B cell (primary cell): ENCODE results near the gene RMDN3. TPM values are rescaled to one million over a fixed set of nuclear protein-coding genes. Genes with fewer than 3 reads are reported as not detected.

ENCODE experiments used
- ATAC-seq: fragments of 200-7000 bp; cut with Tn5 transposase; one replicate; pipeline ENCODE4 v1.10.0; 2021; ENCODE audit warnings: low read depth, mild to moderate bottlenecking, moderate number of reproducible peaks, moderate library complexity
- CTCF ChIA-PET: fragments of 350-600 bp; sonication (Branson Sonifier 250); formaldehyde crosslinking; loops from one replicate; lab custom pipeline; 2021; ENCODE audit warnings: antibody characterized with exemption, inconsistent platforms; lab: Charles Lee
- POLR2A ChIA-PET: fragments of 350-600 bp; sonication (Branson Sonifier 250); formaldehyde crosslinking; loops from one replicate; lab custom pipeline; 2021; ENCODE audit warnings: antibody characterized with exemption; lab: Charles Lee
- DNase-seq: peaks from one replicate; pipeline ENCODE4 v3.0.0; 2013
- H2AFZ ChIP-seq: 2 replicates; pipeline ENCODE4 v1.6.1; 2012; ENCODE audit warnings: mild to moderate bottlenecking, low read depth, low read length; ENCODE audit not compliant: insufficient read depth, poor library complexity, severe bottlenecking
- H3K27ac ChIP-seq, 2 donors: 1 replicate in 1 of 2; 2 replicates in 1 of 2; pipeline ENCODE4 v1.5.1; 2012 to 2013; ENCODE audit warnings: low read length in 2 of 2, mild to moderate bottlenecking in 2 of 2, moderate library complexity in 1 of 2
- H3K27me3 ChIP-seq, 4 experiments: fragments of 200-600 bp in 1 of 4; sonication (generic) in 1 of 4; replicated peaks in 1 of 4; 1 replicate in 2 of 4; 2 replicates in 2 of 4; pipeline versions ENCODE4 v1.6.1 to v1.7.0; 2013 to 2016; ENCODE audit warnings: low read length in 3 of 4, mild to moderate bottlenecking in 2 of 4, mixed read lengths in 1 of 4, moderate library complexity in 1 of 4; ENCODE audit not compliant: insufficient read depth in 4 of 4, control insufficient read depth in 3 of 4; ENCODE audit errors: control extremely low read depth in 1 of 4
- H3K36me3 ChIP-seq, 2 experiments: replicated peaks in 1 of 2; 1 replicate in 1 of 2; 2 replicates in 1 of 2; pipeline versions ENCODE4 v1.6.1 to v1.7.1; 2013; ENCODE audit warnings: low read length in 1 of 2; ENCODE audit not compliant: insufficient read depth in 2 of 2, control insufficient read depth in 1 of 2; ENCODE audit errors: control extremely low read depth in 1 of 2, extremely low read depth in 1 of 2
- H3K4me1 ChIP-seq, 2 donors: fragments of 200-600 bp in 1 of 2; sonication (generic) in 1 of 2; 1 replicate in 1 of 2; 2 replicates in 1 of 2; pipeline versions ENCODE4 v1.5.1 to v1.6.1; 2013 to 2017; ENCODE audit warnings: low read length in 2 of 2; ENCODE audit not compliant: control insufficient read depth in 2 of 2, insufficient read depth in 2 of 2
- H3K4me2 ChIP-seq: replicated peaks from 2 replicates; pipeline ENCODE3; 2012; ENCODE audit warnings: mild to moderate bottlenecking, low read depth, low read length; ENCODE audit not compliant: poor library complexity, severe bottlenecking
- H3K4me3 ChIP-seq, 5 experiments: fragments of 200-600 bp in 1 of 5; sonication (generic) in 1 of 5; 1 replicate in 3 of 5; 2 replicates in 2 of 5; pipeline versions ENCODE4 v1.5.1 to v1.7.0; 2011 to 2016; ENCODE audit warnings: low read length in 4 of 5, mild to moderate bottlenecking in 4 of 5, low read depth in 2 of 5, control low read depth in 1 of 5, moderate library complexity in 1 of 5; ENCODE audit not compliant: insufficient read depth in 1 of 5; ENCODE audit errors: control extremely low read depth in 1 of 5, extremely low read depth in 1 of 5
- H3K79me2 ChIP-seq: fragments of 200-600 bp; sonication (generic); one replicate; pipeline ENCODE4 v1.6.0; 2016; ENCODE audit warnings: low read length; ENCODE audit not compliant: control insufficient read depth, insufficient read depth
- H3K9ac ChIP-seq: fragments of 200-600 bp; sonication (generic); 2 replicates; pipeline ENCODE4 v1.6.1; 2017; ENCODE audit warnings: mild to moderate bottlenecking, low read length, moderate library complexity
- H3K9me3 ChIP-seq, 3 donors: one replicate each; pipeline versions ENCODE4 v1.6.1 to v1.7.1; 2013; ENCODE audit warnings: low read length in 2 of 3; ENCODE audit not compliant: control insufficient read depth in 2 of 3, insufficient read depth in 1 of 3; ENCODE audit errors: control extremely low read depth in 1 of 3
- H4K20me1 ChIP-seq: 2 replicates; pipeline ENCODE4 v1.6.0; 2012; ENCODE audit warnings: mild to moderate bottlenecking, low read length; ENCODE audit not compliant: insufficient read depth, control insufficient read depth, poor library complexity, severe bottlenecking
- H3K27ac Mint-ChIP-seq: one replicate; pipeline ENCODE4 v1.8.0; 2021; ENCODE audit warnings: mixed read lengths
- H3K27me3 Mint-ChIP-seq: one replicate; pipeline ENCODE4 v1.8.0; 2021; ENCODE audit warnings: mixed read lengths
- H3K4me1 Mint-ChIP-seq: one replicate; pipeline ENCODE4 v1.8.0; 2021; ENCODE audit warnings: mixed read lengths
- H3K4me3 Mint-ChIP-seq: one replicate; pipeline ENCODE4 v1.8.0; 2021; ENCODE audit warnings: mixed read lengths
- H3K9me3 Mint-ChIP-seq: one replicate; pipeline ENCODE4 v1.8.0; 2022; ENCODE audit warnings: mixed read lengths; ENCODE audit not compliant: insufficient read depth
- EZH2 ChIP-seq: IDR thresholded peaks from 2 replicates; pipeline ENCODE4 v1.6.1; 2012; ENCODE audit warnings: borderline replicate concordance, low read depth, mild to moderate bottlenecking, moderate library complexity, low read length; ENCODE audit not compliant: insufficient read depth, poor library complexity, severe bottlenecking
- WGBS: methylation state at CpG from one replicate; pipeline ENCODE4 v1.1.5; 2013; ENCODE audit warnings: missing lambda C conversion rate; ENCODE audit not compliant: insufficient coverage; 5-methylcytosine and 5-hydroxymethylcytosine counted together
- intact Hi-C: fragments of 100-400 bp; cut with micrococcal nuclease; formaldehyde crosslinking; loops from one replicate; pipeline ENCODE4 v1.10.0; 2022
- polyA minus RNA-seq: library from RNA; depleted of rRNA, polyadenylated mRNA; stranded (reverse); fragments of >200 nt; gene quantifications from 2 replicates; pipeline ENCODE4 v1.2.3, GENCODE V29; 2012
- polyA plus RNA-seq: library from polyadenylated mRNA; depleted of rRNA; stranded (reverse); fragments of >200 nt; gene quantifications from 2 replicates; pipeline ENCODE4 v1.2.3, GENCODE V29; 2012
- total RNA-seq, 2 donors: library from RNA; stranded (reverse); fragments of 120-200 nt in 1 of 2; gene quantifications; 1 replicate in 1 of 2; 2 replicates in 1 of 2; pipeline versions ENCODE4 v1.2.3 to v1.2.4, GENCODE V29; 2013 to 2022
- TF ChIP-seq, protein P1 (sequence below): fragments of 200-600 bp; IDR thresholded peaks from one replicate; pipeline ENCODE4 v1.8.0; 2022; ENCODE audit warnings: antibody characterized with exemption, mild to moderate bottlenecking

The RMDN3 gene, protein sequence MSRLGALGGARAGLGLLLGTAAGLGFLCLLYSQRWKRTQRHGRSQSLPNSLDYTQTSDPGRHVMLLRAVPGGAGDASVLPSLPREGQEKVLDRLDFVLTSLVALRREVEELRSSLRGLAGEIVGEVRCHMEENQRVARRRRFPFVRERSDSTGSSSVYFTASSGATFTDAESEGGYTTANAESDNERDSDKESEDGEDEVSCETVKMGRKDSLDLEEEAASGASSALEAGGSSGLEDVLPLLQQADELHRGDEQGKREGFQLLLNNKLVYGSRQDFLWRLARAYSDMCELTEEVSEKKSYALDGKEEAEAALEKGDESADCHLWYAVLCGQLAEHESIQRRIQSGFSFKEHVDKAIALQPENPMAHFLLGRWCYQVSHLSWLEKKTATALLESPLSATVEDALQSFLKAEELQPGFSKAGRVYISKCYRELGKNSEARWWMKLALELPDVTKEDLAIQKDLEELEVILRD
- total RNA-seq, result 22.1 and 24.2 TPM in 2 replicates
- 11.1 TPM for total RNA-seq (2013)
- polyA plus RNA-seq, result 11.6 and 12.4 TPM in 2 replicates
- 9.2 and 14.2 TPM in 2 replicates for polyA minus RNA-seq

- Histone ChIP-seq H3K4me1 (peaks cover 8 to 19% of the 10 kb centered on the region in 2 donors), H3K4me2 (peak within 1 kb of the TSS; percentile 100), H4K20me1 (no peaks in the 10 kb centered on the region), H3K9me3 (no peaks in the 10 kb centered on the region), H3K79me2 (peaks cover 39% of the 10 kb centered on the region), H3K27me3 (no peaks in the 10 kb centered on the region), H3K4me3 (peak within 1 kb of the TSS; percentile 66 to 100 (median 94)), H3K9ac (peak within 1 kb of the TSS; percentile 99), H2AFZ (peak within 1 kb of the TSS; percentile 100), H3K27ac (peak within 1 kb of the TSS; percentile 73 to 89), H3K36me3 (peaks cover 1 to 15% of the 10 kb centered on the region in 2 experiments)
- WGBS, result under 1% methylated on average over 49 of the region's 66 CpGs
- H3K4me3 Mint-ChIP-seq, result peak within 1 kb of the TSS; percentile 93
- ATAC-seq (peak; percentile 98), DNase-seq (peak; percentile 96)
- no peaks in the 10 kb centered on the region for H3K27me3 Mint-ChIP-seq
- no peak for TF ChIP-seq EZH2
- TF ChIP-seq, protein P1, sequence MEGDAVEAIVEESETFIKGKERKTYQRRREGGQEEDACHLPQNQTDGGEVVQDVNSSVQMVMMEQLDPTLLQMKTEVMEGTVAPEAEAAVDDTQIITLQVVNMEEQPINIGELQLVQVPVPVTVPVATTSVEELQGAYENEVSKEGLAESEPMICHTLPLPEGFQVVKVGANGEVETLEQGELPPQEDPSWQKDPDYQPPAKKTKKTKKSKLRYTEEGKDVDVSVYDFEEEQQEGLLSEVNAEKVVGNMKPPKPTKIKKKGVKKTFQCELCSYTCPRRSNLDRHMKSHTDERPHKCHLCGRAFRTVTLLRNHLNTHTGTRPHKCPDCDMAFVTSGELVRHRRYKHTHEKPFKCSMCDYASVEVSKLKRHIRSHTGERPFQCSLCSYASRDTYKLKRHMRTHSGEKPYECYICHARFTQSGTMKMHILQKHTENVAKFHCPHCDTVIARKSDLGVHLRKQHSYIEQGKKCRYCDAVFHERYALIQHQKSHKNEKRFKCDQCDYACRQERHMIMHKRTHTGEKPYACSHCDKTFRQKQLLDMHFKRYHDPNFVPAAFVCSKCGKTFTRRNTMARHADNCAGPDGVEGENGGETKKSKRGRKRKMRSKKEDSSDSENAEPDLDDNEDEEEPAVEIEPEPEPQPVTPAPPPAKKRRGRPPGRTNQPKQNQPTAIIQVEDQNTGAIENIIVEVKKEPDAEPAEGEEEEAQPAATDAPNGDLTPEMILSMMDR, result no peak
- ChIA-PET CTCF (interaction anchor here (14.3 kb wide), 1 partner anchor 24 kb away, joined by 177 read pairs; no protein-coding TSS in a partner anchor), POLR2A (interaction anchor here (0.7 to 1.5 kb wide), 3 partner anchors 14 to 103 kb away, joined by 3 to 4 read pairs (median 3); partner anchors contain the start of gene C15orf62)
- no peaks in the 10 kb centered on the region for H3K9me3 Mint-ChIP-seq
- peak within 1 kb of the TSS; percentile 93 for H3K27ac Mint-ChIP-seq
- H3K4me1 Mint-ChIP-seq, result peaks cover 23% of the 10 kb centered on the region
- intact Hi-C loops, result loop anchor here (1.0 to 2.0 kb wide), 12 partner anchors 9 to 578 kb away; partner anchors contain the start of genes C15orf62, DNAJC17, GCHFR and KNL1
Measured at GRCh38 chr15:40754883-40755811, at the start of gene RMDN3. TSS of gene RMDN3 (minus strand) at chr15:40755254. CDS start at chr15:40754783, 471 bp downstream.
